Hepatocyte (in vitro differentiated cells): ENCODE measurements around the gene COX6B2. TPM values are rescaled to one million over a fixed set of nuclear protein-coding genes. Genes with fewer than 3 reads are reported as not detected.
A peak's percentile ranks its signal among the peaks of the same experiment; 100 is the strongest.

Experiments used
- DNase-seq: peaks from one replicate; pipeline ENCODE4 v3.0.0-alpha.2; 2016; ENCODE audit warnings: low spot score
- H2AFZ ChIP-seq: fragments of 200-600 bp; sonication (generic); 2 replicates; pipeline ENCODE4 v1.6.0; 2016; ENCODE audit warnings: antibody characterized with exemption, mild to moderate bottlenecking
- H3K27ac ChIP-seq: fragments of 200-600 bp; sonication (generic); 2 replicates; pipeline ENCODE4 v1.5.1; 2016; ENCODE audit warnings: mild to moderate bottlenecking
- H3K27me3 ChIP-seq: fragments of 200-600 bp; sonication (generic); 2 replicates; pipeline ENCODE4 v1.6.1; 2016
- H3K36me3 ChIP-seq: fragments of 200-600 bp; sonication (generic); replicated peaks from 2 replicates; pipeline ENCODE4 v1.5.1; 2016; ENCODE audit warnings: low read depth; ENCODE audit not compliant: insufficient read depth
- H3K4me1 ChIP-seq: fragments of 200-600 bp; sonication (generic); 2 replicates; pipeline ENCODE4 v1.5.1; 2016; ENCODE audit warnings: mild to moderate bottlenecking, moderate library complexity; ENCODE audit not compliant: insufficient read depth
- H3K4me2 ChIP-seq: fragments of 200-600 bp; sonication (generic); 2 replicates; pipeline ENCODE4 v1.6.0; 2016
- H3K4me3 ChIP-seq: fragments of 200-600 bp; sonication (generic); 2 replicates; pipeline ENCODE4 v1.5.1; 2016; ENCODE audit warnings: mild to moderate bottlenecking
- H3K79me2 ChIP-seq: fragments of 200-600 bp; sonication (generic); 2 replicates; pipeline ENCODE4 v1.6.0; 2017; ENCODE audit warnings: mild to moderate bottlenecking
- H3K9me2 ChIP-seq: fragments of 200-600 bp; sonication (generic); replicated peaks from 2 replicates; pipeline ENCODE4 v1.6.0; 2017; ENCODE audit warnings: mild to moderate bottlenecking; ENCODE audit not compliant: insufficient read depth
- H3K9me3 ChIP-seq: fragments of 200-600 bp; sonication (generic); 2 replicates; pipeline ENCODE4 v1.5.1; 2016; ENCODE audit warnings: low read depth, mild to moderate bottlenecking
- H4K20me1 ChIP-seq: fragments of 200-600 bp; sonication (generic); 2 replicates; pipeline ENCODE4 v1.6.0; 2016; ENCODE audit warnings: mild to moderate bottlenecking; ENCODE audit not compliant: insufficient read depth, poor library complexity, severe bottlenecking
- EZH2 ChIP-seq: fragments of 200-600 bp; sonication (generic); IDR thresholded peaks from 2 replicates; pipeline ENCODE4 v1.6.1; 2016; ENCODE audit warnings: antibody characterized with exemption, mild to moderate bottlenecking, borderline replicate concordance
- EZH2phosphoT487 ChIP-seq: fragments of 200-600 bp; sonication (generic); IDR thresholded peaks from one replicate; pipeline ENCODE4 v1.6.1; 2018; ENCODE audit warnings: antibody characterized with exemption, mild to moderate bottlenecking, low read depth, moderate library complexity; ENCODE audit not compliant: unreplicated experiment, severe bottlenecking
- WGBS: methylation state at CpG from one replicate; pipeline ENCODE4 v1.1.6; 2016; ENCODE audit warnings: low lambda C conversion rate; ENCODE audit errors: missing lambda C conversion rate; 5-methylcytosine and 5-hydroxymethylcytosine counted together
- polyA plus RNA-seq: library from polyadenylated mRNA; unstranded; fragments of >200 nt; fragmentation: Nextera tagmentation; extraction: Ambion mirVana; gene quantifications from 2 replicates; pipeline ENCODE4 v1.2.1, GENCODE V29; 2016
- total RNA-seq: library from RNA; depleted of rRNA; stranded (reverse); fragments of >200 nt; gene quantifications from 2 replicates; pipeline ENCODE4 v1.2.3, GENCODE V29; 2014
- TF ChIP-seq, protein P1 (sequence below): fragments of 200-600 bp; sonication (generic); IDR thresholded peaks from 2 replicates; pipeline ENCODE4 v1.5.1; 2016; ENCODE audit warnings: antibody characterized with exemption, mild to moderate bottlenecking; ENCODE audit not compliant: poor library complexity

COX6B2 gene
- total and polyA plus RNA-seq, 2 experiments from 2014 or later: 0.50 to 4.5 TPM

DNA sequence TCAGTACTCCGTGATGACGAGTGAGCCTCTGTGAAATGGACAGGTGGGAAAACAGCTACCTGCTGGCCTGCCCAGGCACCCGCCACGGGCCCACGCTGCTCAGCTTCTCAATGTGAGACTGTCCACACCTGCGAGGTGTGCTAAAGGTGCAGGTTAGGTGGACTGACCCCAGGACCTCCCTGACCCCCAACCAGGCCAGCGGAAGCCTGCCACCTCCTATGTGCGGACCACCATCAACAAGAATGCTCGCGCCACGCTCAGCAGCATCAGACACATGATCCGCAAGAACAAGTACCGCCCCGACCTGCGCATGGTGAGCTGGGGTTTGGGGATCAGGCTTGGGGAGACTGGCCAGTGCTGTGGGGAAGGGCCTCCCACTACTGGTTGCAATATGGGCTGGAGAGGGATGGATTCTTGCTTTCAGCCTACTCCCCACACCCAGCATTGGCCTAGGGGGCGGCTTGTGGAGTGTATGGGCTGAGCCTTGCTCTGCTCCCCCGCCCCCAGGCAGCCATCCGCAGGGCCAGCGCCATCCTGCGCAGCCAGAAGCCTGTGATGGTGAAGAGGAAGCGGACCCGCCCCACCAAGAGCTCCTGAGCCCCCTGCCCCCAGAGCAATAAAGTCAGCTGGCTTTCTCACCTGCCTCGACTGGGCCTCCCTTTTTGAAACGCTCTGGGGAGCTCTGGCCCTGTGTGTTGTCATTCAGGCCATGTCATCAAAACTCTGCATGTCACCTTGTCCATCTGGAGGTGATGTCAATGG is 33.4 kb upstream of the COX6B2 start:
- H3K4me1 ChIP-seq: peaks cover 37% of the 10 kb centered on the region
- H3K9me3 ChIP-seq: no peaks in the 10 kb centered on the region
- H3K27me3 ChIP-seq: no peaks in the 10 kb centered on the region
- no peak for DNase-seq
- H3K4me3 ChIP-seq: no peak overlapping the region
- WGBS: 93% methylated on average over 24 of the region's 24 CpGs
- H2AFZ ChIP-seq: no peak overlapping the region
- H4K20me1 ChIP-seq: peaks cover 50% of the 10 kb centered on the region
- H3K9me2 ChIP-seq: no peaks in the 10 kb centered on the region
- peak overlapping the region; percentile 100 for H3K4me2 ChIP-seq
- H3K36me3 ChIP-seq: no peaks in the 10 kb centered on the region
- H3K79me2 ChIP-seq: peaks cover 43% of the 10 kb centered on the region
- no peak for TF ChIP-seq EZH2
- no peak for TF ChIP-seq EZH2phosphoT487
- TF ChIP-seq, protein P1, sequence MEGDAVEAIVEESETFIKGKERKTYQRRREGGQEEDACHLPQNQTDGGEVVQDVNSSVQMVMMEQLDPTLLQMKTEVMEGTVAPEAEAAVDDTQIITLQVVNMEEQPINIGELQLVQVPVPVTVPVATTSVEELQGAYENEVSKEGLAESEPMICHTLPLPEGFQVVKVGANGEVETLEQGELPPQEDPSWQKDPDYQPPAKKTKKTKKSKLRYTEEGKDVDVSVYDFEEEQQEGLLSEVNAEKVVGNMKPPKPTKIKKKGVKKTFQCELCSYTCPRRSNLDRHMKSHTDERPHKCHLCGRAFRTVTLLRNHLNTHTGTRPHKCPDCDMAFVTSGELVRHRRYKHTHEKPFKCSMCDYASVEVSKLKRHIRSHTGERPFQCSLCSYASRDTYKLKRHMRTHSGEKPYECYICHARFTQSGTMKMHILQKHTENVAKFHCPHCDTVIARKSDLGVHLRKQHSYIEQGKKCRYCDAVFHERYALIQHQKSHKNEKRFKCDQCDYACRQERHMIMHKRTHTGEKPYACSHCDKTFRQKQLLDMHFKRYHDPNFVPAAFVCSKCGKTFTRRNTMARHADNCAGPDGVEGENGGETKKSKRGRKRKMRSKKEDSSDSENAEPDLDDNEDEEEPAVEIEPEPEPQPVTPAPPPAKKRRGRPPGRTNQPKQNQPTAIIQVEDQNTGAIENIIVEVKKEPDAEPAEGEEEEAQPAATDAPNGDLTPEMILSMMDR: no peak
- no peak overlapping the region for H3K27ac ChIP-seq

DNA sequence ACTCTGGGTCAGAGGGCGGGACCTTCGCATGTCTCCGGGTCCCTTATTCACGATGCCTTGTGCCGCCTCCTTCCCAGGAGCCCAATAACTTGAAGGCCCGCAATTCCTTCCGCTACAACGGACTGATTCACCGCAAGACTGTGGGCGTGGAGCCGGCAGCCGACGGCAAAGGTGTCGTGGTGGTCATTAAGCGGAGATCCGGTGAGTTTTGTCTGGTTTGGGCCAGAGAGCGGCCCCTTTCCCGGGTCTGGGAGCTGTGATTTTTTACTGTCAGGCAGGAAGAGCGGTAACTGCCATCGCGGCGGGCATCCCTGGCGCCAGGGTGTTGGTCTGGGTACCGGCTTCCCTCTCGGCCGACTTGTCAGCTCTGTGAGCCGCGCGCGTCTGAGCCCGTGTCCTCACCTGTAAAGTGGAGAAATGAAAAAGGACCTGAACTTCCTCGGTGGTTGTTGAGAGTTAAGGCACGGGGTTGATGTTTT is 32.0 kb upstream of the COX6B2 start:
- TF ChIP-seq EZH2 (no peak), EZH2phosphoT487 (no peak)
- TF ChIP-seq, protein P1: no peak
- no peaks in the 10 kb centered on the region for H3K9me3 ChIP-seq
- WGBS: 5% methylated on average over 33 of the region's 33 CpGs
- H4K20me1 ChIP-seq: peaks cover 50% of the 10 kb centered on the region
- peak overlapping the region; percentile 100 for H3K4me2 ChIP-seq
- DNase-seq: no peak
- peaks cover 38% of the 10 kb centered on the region for H3K4me1 ChIP-seq
- peaks cover 53% of the 10 kb centered on the region for H3K79me2 ChIP-seq
- no peaks in the 10 kb centered on the region for H3K36me3 ChIP-seq
- no peaks in the 10 kb centered on the region for H3K9me2 ChIP-seq
- H3K27ac ChIP-seq: peak overlapping the region; percentile 56
- H2AFZ ChIP-seq: no peak overlapping the region
- no peaks in the 10 kb centered on the region for H3K27me3 ChIP-seq
- peak overlapping the region; percentile 35 for H3K4me3 ChIP-seq

DNA sequence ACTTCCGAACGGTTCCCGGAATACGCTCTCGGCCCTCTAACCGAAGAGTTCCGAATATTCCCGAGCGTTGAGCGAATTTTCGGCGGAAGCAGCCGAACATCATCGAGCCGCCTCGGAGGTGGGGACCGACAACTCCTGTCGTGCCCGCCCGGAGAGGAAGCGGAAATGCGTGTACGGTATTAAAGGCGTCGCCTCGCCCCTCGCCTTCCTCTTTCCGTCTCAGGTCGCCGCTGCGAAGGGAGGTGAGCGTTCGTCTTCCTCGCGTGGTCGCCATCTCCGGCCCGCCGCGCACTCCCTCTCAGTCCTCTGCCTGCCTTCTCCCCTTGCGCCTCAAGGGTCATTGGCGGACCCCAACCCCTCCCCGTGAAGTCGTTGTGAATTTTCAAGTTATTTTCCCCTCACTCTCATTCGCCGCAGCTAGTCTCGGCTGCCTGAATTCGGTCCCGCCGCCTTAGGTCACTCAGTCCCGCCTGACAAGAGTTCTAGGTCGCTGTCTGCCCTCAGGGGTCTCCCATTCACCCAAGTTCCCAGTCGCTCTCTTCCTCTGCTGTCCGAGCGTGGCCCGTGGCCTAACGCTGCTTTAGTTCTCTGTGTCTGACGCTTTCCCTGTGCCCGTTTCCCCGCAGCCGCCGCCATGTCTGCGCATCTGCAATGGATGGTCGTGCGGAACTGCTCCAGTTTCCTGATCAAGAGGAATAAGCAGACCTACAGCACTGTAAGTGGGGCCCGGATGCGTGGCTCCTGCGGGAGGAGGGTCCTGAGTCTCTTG is 31.4 kb upstream of the COX6B2 start, which contains the start of gene RPL28:
RPL28 (plus strand) TSS at position 209 of the 769 bp plus-strand sequence; CDS start at position 635, 426 bp downstream.
- peak within 1 kb of the TSS; percentile 87 for H3K27ac ChIP-seq
- H3K4me2 ChIP-seq: peak within 1 kb of the TSS; percentile 100
- peaks cover 50% of the 10 kb centered on the region for H4K20me1 ChIP-seq
- no peaks in the 10 kb centered on the region for H3K27me3 ChIP-seq
- H2AFZ ChIP-seq: peak within 1 kb of the TSS; percentile 54
- H3K4me1 ChIP-seq: peaks cover 38% of the 10 kb centered on the region
- no peaks in the 10 kb centered on the region for H3K9me3 ChIP-seq
- H3K9me2 ChIP-seq: no peaks in the 10 kb centered on the region
- H3K36me3 ChIP-seq: no peaks in the 10 kb centered on the region
- DNase-seq: peak; percentile 98
- TF ChIP-seq EZH2: no peak
- TF ChIP-seq, protein P1: no peak
- WGBS: 1% methylated on average over 62 of the region's 68 CpGs
- peak within 1 kb of the TSS; percentile 35 for H3K4me3 ChIP-seq
- peaks cover 53% of the 10 kb centered on the region for H3K79me2 ChIP-seq
